ENCODE data around the gene OST4.
A peak's percentile ranks its signal among the peaks of the same experiment; 100 is the strongest.

The OST4 gene

DNA sequence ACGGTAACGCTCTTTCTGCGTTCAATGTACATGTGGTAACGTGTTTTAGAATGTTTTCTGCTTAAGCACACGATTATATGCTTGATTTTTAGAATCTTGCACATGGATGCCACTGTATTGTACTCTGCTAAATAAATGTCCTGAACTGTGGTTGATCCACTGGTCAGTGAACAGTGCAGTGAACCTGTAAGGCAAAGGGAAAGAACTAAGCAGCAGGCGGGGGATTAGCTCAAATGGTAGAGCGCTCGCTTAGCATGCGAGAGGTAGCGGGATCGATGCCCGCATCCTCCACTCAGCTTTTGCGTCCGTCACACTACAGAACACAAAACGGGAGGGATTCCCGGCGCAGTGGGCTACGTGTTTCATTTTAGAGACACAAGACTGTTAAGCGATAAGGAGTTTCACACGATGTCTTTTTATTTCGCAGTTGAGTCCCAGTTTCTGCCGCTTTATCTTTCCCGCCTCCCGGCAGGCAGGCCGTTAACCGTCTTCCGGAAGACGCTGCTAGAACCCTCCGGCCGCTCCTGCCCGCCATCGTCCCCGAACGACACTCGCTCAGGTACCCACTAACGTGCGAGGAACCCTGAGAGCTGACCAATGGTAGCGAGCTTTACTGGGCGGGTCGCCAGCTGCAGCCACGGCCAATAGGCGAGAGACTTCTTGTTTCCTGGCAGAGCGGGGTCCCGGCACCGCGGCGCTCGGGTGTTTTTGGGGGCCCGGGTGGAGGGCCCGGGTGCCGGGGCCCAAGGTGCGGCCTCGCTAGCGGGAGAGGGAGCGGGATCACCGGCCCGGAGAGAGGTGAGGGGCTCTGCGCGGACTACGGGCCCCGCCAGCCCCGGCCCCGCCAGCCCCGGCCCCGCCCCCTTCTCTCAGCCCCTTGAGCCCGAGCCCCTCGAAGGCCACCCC, 20.2 kb downstream of the OST4 start, which contains the start of gene AGBL5:
TSS of gene AGBL5 (plus strand) at position 673 of the 906 bp plus-strand sequence. CDS start 1,291 bp downstream, outside the sequence.
- FAIRE-seq, result peak; percentile 96

DNA sequence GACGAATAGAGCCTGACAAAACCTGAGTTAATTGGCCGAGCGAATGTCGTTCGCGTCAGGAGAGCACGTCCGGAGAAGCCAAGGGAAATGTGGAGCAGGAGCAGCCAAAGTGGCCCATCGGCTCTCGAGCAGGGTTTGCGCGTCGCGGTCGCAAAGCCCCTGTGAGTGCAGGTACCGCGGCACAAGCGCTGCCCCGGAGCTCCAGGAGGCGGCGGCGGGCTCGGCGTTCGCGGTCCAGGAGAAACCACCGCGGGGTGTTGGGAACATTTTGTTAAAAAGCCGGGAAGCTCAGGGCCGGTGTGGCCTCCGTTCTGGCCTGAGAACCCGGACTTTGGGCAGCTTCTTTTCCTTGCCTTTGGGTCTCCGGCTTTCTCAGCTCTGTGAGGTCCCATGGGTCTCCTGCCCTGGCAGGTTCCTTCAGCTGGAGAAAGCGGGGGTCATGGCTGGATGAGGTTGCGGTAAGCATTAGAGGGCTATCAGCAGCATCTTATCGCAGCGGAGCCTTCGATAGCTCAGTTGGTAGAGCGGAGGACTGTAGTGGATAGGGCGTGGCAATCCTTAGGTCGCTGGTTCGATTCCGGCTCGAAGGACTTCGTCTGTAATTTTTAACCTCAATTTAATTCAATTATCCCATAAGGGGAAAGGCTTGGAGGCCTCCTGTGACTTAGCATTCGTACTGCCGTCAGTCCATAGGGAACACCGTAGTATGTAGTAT, 21.0 kb downstream of the OST4 start:
- FAIRE-seq, result no peak

DNA sequence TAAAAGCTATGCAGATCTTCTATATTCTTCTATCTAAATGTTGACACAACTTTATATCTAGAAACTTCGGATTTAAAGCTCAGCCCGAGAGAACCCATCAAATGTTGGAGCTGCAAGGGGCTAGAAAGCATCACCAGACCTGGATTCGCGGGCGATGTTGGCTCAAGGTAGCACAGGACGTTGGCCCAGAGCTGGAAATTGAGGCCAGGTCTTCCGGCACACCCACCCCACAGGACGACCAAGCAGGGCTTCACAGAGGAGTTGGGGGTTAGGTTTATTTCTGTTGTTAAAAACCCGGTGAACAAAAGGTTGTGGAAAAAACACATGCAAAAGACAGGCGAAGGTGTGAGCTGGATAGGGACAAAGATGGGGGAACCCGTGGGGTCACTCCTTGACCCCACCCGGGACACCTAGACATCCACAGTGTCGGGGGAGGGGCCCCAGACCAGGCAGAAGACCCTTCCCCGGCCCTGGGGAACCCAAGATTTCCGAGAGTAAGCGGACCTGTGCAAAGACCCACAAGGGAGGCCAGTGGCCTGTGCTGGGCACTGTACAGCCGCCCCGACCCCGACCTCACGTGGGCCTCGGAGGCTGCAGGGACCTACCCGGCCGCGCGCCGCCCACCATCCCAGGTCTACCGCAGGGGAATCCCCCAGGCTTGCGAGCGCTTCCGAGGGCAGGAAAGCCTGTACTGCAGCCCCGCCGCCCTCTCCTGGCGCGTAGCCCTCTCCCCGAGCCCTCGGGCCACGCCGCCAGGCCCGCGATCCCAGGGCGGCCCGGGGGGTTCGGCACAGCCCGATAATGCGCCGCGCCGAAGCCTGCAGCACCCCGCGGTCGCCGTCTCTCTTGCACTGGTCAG, 21.8 kb downstream of the OST4 start:
- no peak for FAIRE-seq

GRCh38 chr2:27042985-27043634, 28.3 kb downstream of the OST4 start:
- FAIRE-seq, result no peak

- FAIRE-seq, result no peak
Observed at GRCh38 chr2:27042159-27042661, 29.2 kb downstream of the OST4 start.

- no peak for FAIRE-seq
Observed at GRCh38 chr2:27041752-27042151, 29.7 kb downstream of the OST4 start.

DNA sequence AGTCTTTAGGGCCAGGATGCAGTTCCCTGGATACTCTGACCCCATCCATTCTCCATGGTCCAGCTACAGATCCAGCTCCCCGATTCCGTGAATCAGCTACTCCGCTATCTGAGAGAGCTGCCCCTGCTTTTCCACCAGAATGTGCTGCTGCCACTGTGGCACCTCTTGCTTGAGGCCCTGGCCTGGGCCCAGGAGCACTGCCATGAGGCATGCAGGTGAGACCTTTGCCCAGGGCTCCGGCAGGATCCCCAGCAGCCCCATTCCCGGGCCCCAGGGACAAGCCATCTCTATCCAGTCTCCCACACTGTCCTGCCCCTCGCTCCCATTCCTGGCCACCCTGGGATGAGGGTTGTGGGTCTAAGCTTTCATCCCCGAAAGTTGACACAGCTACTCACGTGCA, 31.2 kb downstream of the OST4 start:
- FAIRE-seq, result no peak

GRCh38 chr2:27039871-27040270, 31.6 kb downstream of the OST4 start:
- FAIRE-seq, result no peak

- no peak for FAIRE-seq
Observed at GRCh38 chr2:27039426-27039825, 32.0 kb downstream of the OST4 start.

GRCh38 chr2:27038631-27039339, 32.7 kb downstream of the OST4 start:
- FAIRE-seq, result no peak

- no peak for FAIRE-seq
Observed at GRCh38 chr2:27038012-27038411, 33.4 kb downstream of the OST4 start.

- no peak for FAIRE-seq
Observed at GRCh38 chr2:27033253-27033852, 38.1 kb downstream of the OST4 start.

DNA sequence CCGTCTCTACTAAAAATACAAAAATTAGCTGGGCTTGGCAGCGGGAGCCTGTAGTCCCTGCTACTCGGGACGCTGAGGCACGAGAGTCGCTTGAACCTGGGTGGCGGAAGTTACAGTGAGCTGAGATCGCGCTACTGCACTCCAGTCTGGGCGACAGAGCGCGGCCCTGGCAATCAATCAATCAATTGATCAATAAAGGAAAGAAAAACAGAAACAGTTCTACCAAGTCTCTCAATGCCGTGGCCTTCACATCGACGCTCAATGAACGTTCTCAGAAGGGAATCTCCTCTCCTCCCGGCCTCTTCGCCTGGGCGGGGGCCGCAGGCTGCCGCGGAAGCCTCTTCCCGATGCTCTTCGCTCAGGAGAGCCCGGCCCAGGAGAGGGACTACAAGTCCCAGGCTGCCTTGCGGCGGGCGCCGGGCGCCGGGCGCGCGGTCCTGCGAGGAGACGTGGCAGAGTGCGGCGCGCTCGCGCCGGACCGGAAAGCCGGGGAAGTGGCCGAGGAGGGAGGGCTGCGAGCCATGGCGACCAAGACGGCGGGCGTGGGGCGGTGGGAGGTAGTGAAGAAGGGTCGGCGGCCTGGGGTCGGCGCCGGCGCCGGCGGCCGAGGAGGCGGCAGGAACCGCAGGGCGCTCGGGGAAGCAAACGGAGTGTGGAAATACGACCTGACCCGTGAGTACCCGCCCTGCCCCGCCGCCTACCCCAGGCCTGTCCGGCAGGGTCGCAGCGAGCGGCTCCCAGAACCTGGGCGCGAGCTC, 38.8 kb downstream of the OST4 start, which contains the start of gene TMEM214:
TSS of gene TMEM214 (plus strand) at position 471 of the 758 bp plus-strand sequence. CDS start at position 522, 51 bp downstream.
- FAIRE-seq, result no peak

DNA sequence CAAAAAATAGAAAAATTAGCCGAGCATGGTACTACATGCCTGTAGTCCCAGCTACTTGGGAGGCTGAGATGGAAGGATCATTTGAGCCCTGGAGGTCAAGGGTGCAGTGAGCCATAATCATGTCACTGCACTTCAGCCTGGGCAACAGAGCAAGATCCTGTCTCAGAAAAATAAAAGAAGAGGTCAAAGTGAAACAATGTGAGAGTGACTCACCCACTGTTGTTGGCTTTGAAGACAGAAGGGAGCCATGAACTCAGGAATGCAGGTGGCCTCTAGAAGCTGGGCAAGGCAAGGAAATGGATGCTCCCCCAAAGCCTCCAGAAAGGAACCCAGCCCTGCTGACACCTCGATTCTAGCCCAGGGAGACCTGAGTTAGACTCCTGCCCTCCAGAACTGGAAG, 42.4 kb downstream of the OST4 start:
- no peak for FAIRE-seq

DNA sequence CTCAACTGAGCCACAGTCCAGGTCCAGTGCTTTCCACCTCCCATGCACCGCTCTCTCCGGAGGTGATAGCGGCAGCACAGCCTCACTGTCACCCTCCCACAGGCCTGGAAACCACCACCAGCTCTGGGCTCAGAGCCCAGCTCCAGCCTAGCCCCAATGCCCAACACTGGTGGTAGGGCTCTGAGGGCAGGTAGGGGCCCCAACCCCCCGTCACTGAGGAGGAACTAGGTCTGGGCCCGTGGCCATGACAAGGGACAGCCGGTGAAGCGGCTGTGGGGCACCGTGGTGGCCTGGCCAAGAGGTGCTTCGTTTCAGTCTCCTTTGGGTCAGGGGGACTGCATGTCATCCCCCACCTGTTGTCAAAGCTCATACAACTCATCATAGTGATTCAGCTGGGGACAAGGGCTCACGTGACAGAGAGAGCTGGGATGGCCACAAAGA, 44.2 kb downstream of the OST4 start:
- FAIRE-seq, result no peak

DNA sequence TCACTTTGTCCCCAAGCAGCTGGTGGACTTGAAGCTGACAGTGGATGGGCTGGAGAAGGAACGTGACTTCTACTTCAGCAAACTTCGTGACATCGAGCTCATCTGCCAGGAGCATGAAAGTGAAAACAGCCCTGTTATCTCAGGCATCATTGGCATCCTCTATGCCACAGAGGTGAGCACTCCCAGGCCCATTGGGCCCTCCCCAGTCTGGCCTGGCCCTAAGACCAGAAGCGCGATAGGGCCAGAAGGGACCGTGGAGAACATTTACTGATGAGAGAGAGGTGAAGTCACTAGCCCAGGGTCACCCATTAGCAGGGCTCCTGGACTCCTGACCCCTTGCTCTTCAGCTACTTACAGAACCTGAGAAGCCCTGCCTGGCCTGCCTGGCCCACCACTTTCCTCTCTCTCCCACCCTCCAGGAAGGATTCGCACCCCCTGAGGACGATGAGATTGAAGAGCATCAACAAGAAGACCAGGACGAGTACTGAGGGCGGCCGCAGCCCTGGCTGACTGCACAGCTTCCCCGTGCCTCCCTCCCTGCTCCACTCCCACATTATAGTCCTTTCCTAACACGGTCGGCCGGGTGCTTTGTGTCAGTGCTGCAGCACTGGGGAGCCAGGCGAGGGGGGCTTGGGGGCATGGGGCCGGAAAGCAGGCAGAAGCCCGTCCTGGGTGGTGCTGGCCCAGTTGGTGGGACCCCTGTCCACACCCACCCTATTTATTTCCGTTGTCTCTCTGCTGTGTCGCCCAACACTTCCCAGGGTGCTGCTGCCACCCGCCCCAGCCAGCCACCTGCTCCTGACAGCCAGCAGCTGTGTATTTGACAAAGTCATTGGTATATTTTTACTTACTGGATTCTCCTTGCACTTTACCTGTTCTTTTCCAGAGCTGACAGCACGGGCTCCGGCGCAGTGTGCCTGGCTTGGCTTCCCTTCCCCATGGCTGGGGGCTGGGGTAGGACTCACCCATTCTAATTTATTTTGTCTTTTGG, 45.3 kb downstream of the OST4 start:
- no peak for FAIRE-seq

GRCh38 chr2:27025281-27025800, 46.1 kb downstream of the OST4 start:
- no peak for FAIRE-seq

- FAIRE-seq, result no peak
Observed at GRCh38 chr2:27024812-27025211, 46.6 kb downstream of the OST4 start.

DNA sequence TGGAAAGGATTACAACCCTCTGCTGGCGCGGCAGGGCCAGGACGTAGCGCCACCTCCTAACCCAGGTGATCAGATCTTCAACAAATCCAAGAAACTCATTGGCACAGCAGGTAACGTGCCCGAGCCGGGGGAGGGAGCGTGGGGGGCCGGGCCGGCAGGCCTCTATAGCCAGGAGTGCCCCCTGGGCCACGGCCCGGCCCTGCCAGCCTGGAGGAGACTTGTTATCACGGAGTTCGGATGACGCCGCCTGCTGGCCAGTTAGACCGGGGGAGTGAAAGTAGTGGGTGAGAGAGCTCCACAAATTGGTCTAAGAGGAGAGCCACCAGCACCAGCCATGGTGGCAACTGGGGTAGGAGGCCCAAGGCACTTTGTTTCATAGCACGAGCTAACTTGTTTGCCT, 47.3 kb downstream of the OST4 start:
- FAIRE-seq, result no peak

Measured in G401.6 (cell line).